PC-9 (cell line): ENCODE measurements around the gene VAV2.

Experiments
- CTCF ChIP-seq: fragments of 200-600 bp; sonication (generic); conservative IDR thresholded peaks from 2 replicates; pipeline ENCODE4 v1.6.1; 2017; ENCODE audit warnings: mixed run types, antibody characterized with exemption, mild to moderate bottlenecking, moderate library complexity
- EZH2 ChIP-seq: fragments of 200-600 bp; sonication (generic); IDR thresholded peaks from 2 replicates; pipeline ENCODE4 v1.8.0; 2017; ENCODE audit warnings: antibody characterized with exemption, low read depth

DNA sequence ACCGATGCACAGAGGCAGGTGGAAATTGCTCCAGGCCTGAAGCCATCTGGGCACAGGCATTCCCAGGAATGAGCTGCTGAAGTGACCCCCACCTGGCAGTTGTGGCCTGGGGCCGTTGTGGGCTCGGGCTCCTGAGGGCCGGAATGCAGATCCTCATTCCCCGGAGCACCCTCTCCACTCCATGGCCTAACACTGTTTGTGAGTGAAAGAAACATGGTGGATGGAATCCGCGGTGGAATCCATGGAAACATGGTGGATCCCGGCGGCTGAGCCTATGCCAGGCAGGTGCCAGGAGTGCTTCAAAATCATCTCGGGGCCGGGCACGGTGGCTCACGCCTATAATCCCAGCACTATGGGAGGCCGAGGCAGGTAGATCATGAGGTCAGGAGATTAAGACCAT, 250.4 kb downstream of the VAV2 start:
- no peak for TF ChIP-seq CTCF
- no peak for TF ChIP-seq EZH2
